ENCODE data around the gene RAB44. TPM values are rescaled to one million over a fixed set of nuclear protein-coding genes. Genes with fewer than 3 reads are reported as not detected.

The RAB44 gene
- total RNA-seq, 1 donor from 2014 or later = 0.06 TPM

- DNase-seq (ENCODE audit: extremely low read depth, low read depth, low spot score) = no peak
These were observed 68.2 kb downstream of the RAB44 start for GRCh38 chr6:36765594-36766398.

- no peak for DNase-seq (ENCODE audit: extremely low read depth, low read depth, low spot score)
These were observed 68.8 kb downstream of the RAB44 start for GRCh38 chr6:36766399-36766945.

- DNase-seq (ENCODE audit: extremely low read depth, low read depth, low spot score) = no peak
These were observed 71.6 kb downstream of the RAB44 start for GRCh38 chr6:36769183-36769675.

- DNase-seq (ENCODE audit: extremely low read depth, low read depth, low spot score) = no peak
These were observed 72.3 kb downstream of the RAB44 start for GRCh38 chr6:36769676-36770499.

- DNase-seq (ENCODE audit: extremely low read depth, low read depth, low spot score) = no peak
These were observed 73.5 kb downstream of the RAB44 start for GRCh38 chr6:36771145-36771544.

- DNase-seq (ENCODE audit: extremely low read depth, low read depth, low spot score) = no peak
These were observed 74.8 kb downstream of the RAB44 start for GRCh38 chr6:36772397-36772796.

- DNase-seq (ENCODE audit: extremely low read depth, low read depth, low spot score) = no peak
These were observed 76.7 kb downstream of the RAB44 start for GRCh38 chr6:36774331-36774730.

- no peak for DNase-seq (ENCODE audit: extremely low read depth, low read depth, low spot score)
These were observed 78.5 kb downstream of the RAB44 start for GRCh38 chr6:36776167-36776566.

GRCh38 chr6:36777801-36778200 lies 80.2 kb downstream of the RAB44 start:
- no peak for DNase-seq (ENCODE audit: extremely low read depth, low read depth, low spot score)

- no peak for DNase-seq (ENCODE audit: extremely low read depth, low read depth, low spot score)
These were observed 81.6 kb downstream of the RAB44 start for GRCh38 chr6:36779227-36779626.

- DNase-seq (ENCODE audit: extremely low read depth, low read depth, low spot score) = no peak
These were observed 83.0 kb downstream of the RAB44 start for GRCh38 chr6:36780442-36781177.

GRCh38 chr6:36781669-36782068 lies 84.0 kb downstream of the RAB44 start:
- DNase-seq (ENCODE audit: extremely low read depth, low read depth, low spot score) = no peak

Other genes starting within 250 kb of the RAB44 start
- 21.9 and 27.0 TPM in 2 replicates for gene STK38, start 150.3 kb upstream of the RAB44 start, total RNA-seq
- 190 and 249 TPM in 2 replicates for gene SRSF3, start 103.5 kb upstream of the RAB44 start, total RNA-seq
- 562 and 624 TPM in 2 replicates for gene CDKN1A, start 19.1 kb upstream of the RAB44 start, total RNA-seq
- 5.0 and 25.7 TPM in 2 replicates for gene CPNE5, start 141.6 kb downstream of the RAB44 start, total RNA-seq
- gene PPIL1, start 177.0 kb downstream of the RAB44 start, total RNA-seq = 25.4 and 33.3 TPM in 2 replicates
- gene C6orf89, start 188.1 kb downstream of the RAB44 start, total RNA-seq = 30.4 and 36.8 TPM in 2 replicates